A549 (cell line): ENCODE measurements around the gene TCEA3. TPM values are rescaled to one million over a fixed set of nuclear protein-coding genes. Genes with fewer than 3 reads are reported as not detected.

Experiments used
- ATAC-seq, 2 experiments: fragments of 200-7000 bp in 1 of 2; fragments of >200 bp in 1 of 2; cut with Nextera tagmentation in 1 of 2; cut with Tn5 transposase in 1 of 2; 3 replicates each; pipeline versions ENCODE4 v1.8.0 to v1.9.1; 2018 to 2020; ENCODE audit warnings: mild to moderate bottlenecking in 1 of 2, moderate library complexity in 1 of 2
- CTCF ChIA-PET: fragments of 300-600 bp; sonication (Branson Sonifier 250); formaldehyde crosslinking; extraction: SDS; loops from one replicate; lab custom pipeline; 2021; ENCODE audit warnings: antibody characterized with exemption, inconsistent platforms; lab: Yijun Ruan, JAX
- POLR2A ChIA-PET: fragments of 350-600 bp; formaldehyde crosslinking; extraction: SDS; loops from one replicate; lab custom pipeline; 2021; ENCODE audit warnings: antibody characterized with exemption, inconsistent platforms; lab: Yijun Ruan, JAX
- DNase-seq, 2 experiments: peaks; one replicate each; pipeline versions ENCODE4 v3.0.0 to v3.0.0-alpha.2; 2011 to 2016; ENCODE audit warnings: low read depth in 1 of 2, low spot score in 1 of 2
- FAIRE-seq: peaks from 2 replicates; lab custom pipeline; 2011; peaks lifted over from hg19 to GRCh38; lab: Jason Lieb, UNC
- H3K27ac ChIP-seq, 2 experiments: fragments of >200 bp; sonication (Bioruptor Twin); formaldehyde crosslinking; 3 replicates each; pipeline ENCODE4 v1.5.1; 2016 to 2017
- H3K4me1 ChIP-seq: fragments of >200 bp; sonication (Bioruptor Twin); formaldehyde crosslinking; 3 replicates; pipeline ENCODE4 v1.6.1; 2016
- H3K4me2 ChIP-seq: fragments of >200 bp; sonication (Bioruptor Twin); formaldehyde crosslinking; 3 replicates; pipeline ENCODE4 v1.6.1; 2016
- H3K4me3 ChIP-seq: fragments of >200 bp; sonication (Bioruptor Twin); formaldehyde crosslinking; 3 replicates; pipeline ENCODE4 v1.5.1; 2016
- H3K9me3 ChIP-seq: fragments of >200 bp; sonication (Bioruptor Twin); formaldehyde crosslinking; 3 replicates; pipeline ENCODE4 v1.6.1; 2016
- BCL3 ChIP-seq: fragments of >200 bp; sonication (Bioruptor Twin); formaldehyde crosslinking; IDR thresholded peaks from 3 replicates; pipeline ENCODE4 v1.6.1; 2016
- CBX2 ChIP-seq: fragments of 200-600 bp; sonication (generic); IDR thresholded peaks from 2 replicates; pipeline ENCODE4 v1.6.1; 2016; ENCODE audit warnings: low read depth, mild to moderate bottlenecking, borderline replicate concordance
- CBX8 ChIP-seq: fragments of 200-600 bp; sonication (generic); IDR thresholded peaks from 2 replicates; pipeline ENCODE4 v1.6.1; 2016
- EHF ChIP-seq: fragments of 250-450 bp; sonication (Bioruptor Pico); IDR thresholded peaks from 2 replicates; pipeline ENCODE4 v1.5.0; 2020; ENCODE audit warnings: mild to moderate bottlenecking
- EHMT2 ChIP-seq: fragments of 200-600 bp; sonication (generic); IDR thresholded peaks from 2 replicates; pipeline ENCODE4 v1.6.1; 2016; ENCODE audit warnings: antibody characterized with exemption, low read depth, mild to moderate bottlenecking, moderate library complexity
- EP300 ChIP-seq, 2 experiments: fragments of >200 bp; sonication (Bioruptor Twin); formaldehyde crosslinking; IDR thresholded peaks; 2 replicates in 1 of 2; 3 replicates in 1 of 2; pipeline ENCODE4 v1.6.1; 2016 to 2017
- ESRRA ChIP-seq: fragments of 150-350 bp; IDR thresholded peaks from 2 replicates; pipeline ENCODE4 v1.6.1; 2014; ENCODE audit warnings: mild to moderate bottlenecking, low read length, borderline replicate concordance
- FOSL2 ChIP-seq, 2 experiments: fragments of 450-650 bp in 1 of 2; fragments of >200 bp in 1 of 2; sonication (Bioruptor Twin) in 1 of 2; formaldehyde crosslinking; IDR thresholded peaks; 2 replicates each; pipeline versions ENCODE4 v1.5.0 to v1.6.1; 2016 to 2020; ENCODE audit warnings: mild to moderate bottlenecking in 1 of 2, moderate library complexity in 1 of 2
- FOXS1 ChIP-seq: fragments of 250-450 bp; sonication (Bioruptor Pico); IDR thresholded peaks from 2 replicates; pipeline ENCODE4 v1.5.0; 2020; ENCODE audit warnings: mild to moderate bottlenecking, moderate library complexity
- HDAC2 ChIP-seq: fragments of 200-600 bp; sonication (generic); IDR thresholded peaks from 2 replicates; pipeline ENCODE4 v1.6.1; 2016
- HES2 ChIP-seq: fragments of >200 bp; sonication (Bioruptor Twin); formaldehyde crosslinking; IDR thresholded peaks from 2 replicates; pipeline ENCODE4 v1.6.1; 2016
- HOXA7 ChIP-seq: fragments of 250-450 bp; sonication (Bioruptor Pico); IDR thresholded peaks from 2 replicates; pipeline ENCODE4 v1.5.0; 2020; ENCODE audit warnings: mild to moderate bottlenecking, moderate library complexity
- HOXB13 ChIP-seq: fragments of 250-450 bp; sonication (Bioruptor Pico); IDR thresholded peaks from 2 replicates; pipeline ENCODE4 v1.5.0; 2020; ENCODE audit warnings: low read depth, mild to moderate bottlenecking, moderate library complexity
- HOXB5 ChIP-seq: fragments of 250-450 bp; sonication (Bioruptor Pico); IDR thresholded peaks from 2 replicates; pipeline ENCODE4 v1.5.0; 2020; ENCODE audit warnings: mild to moderate bottlenecking, moderate library complexity
- NR3C1 ChIP-seq: fragments of >200 bp; sonication (Bioruptor Twin); formaldehyde crosslinking; IDR thresholded peaks from 3 replicates; pipeline ENCODE4 v1.6.1; 2017
- PHF8 ChIP-seq: fragments of 200-600 bp; sonication (generic); IDR thresholded peaks from 2 replicates; pipeline ENCODE4 v1.6.1; 2016; ENCODE audit warnings: low read depth, mild to moderate bottlenecking, antibody characterized with exemption, moderate library complexity, borderline replicate concordance
- POLR2AphosphoS2 ChIP-seq: conservative IDR thresholded peaks from 2 replicates; pipeline ENCODE4 v1.6.1; 2012; ENCODE audit warnings: low read length, improper control_type of control experiment, inconsistent platforms
- TP53 ChIP-seq: fragments of 250-450 bp; sonication (Bioruptor Pico); IDR thresholded peaks from 2 replicates; pipeline ENCODE4 v1.5.0; 2021; ENCODE audit warnings: mild to moderate bottlenecking, moderate library complexity
- ZFP36 ChIP-seq: fragments of 450-650 bp; IDR thresholded peaks from 2 replicates; pipeline ENCODE4 v1.6.1; 2014; ENCODE audit warnings: borderline replicate concordance; ENCODE audit not compliant: partially characterized antibody
- WGBS: methylation state at CpG from one replicate; pipeline ENCODE4 v1.1.6; 2017; ENCODE audit errors: missing lambda C conversion rate; 5-methylcytosine and 5-hydroxymethylcytosine counted together
- polyA plus RNA-seq, 4 experiments: library from polyadenylated mRNA; depleted of rRNA in 3 of 4; stranded (reverse); fragments of >200 nt; fragmentation: RNase III in 1 of 4; extraction: RNeasy Plus Mini Kit Qiagen cat#74134 plus additional on column Dnase treatment in 1 of 4; gene quantifications; 2 replicates in 3 of 4; 3 replicates in 1 of 4; pipeline ENCODE4 v1.2.3, GENCODE V29; 2011 to 2017
- TF ChIP-seq, protein P1 (sequence below): fragments of 250-450 bp; sonication (Bioruptor Pico); IDR thresholded peaks from 2 replicates; pipeline ENCODE4 v1.5.0; 2021; ENCODE audit warnings: mild to moderate bottlenecking, moderate library complexity, borderline replicate concordance
- TF ChIP-seq, protein P2 (sequence below): fragments of 450-650 bp; IDR thresholded peaks from 2 replicates; pipeline ENCODE4 v1.6.1; 2014; ENCODE audit warnings: antibody characterized with exemption

Gene TCEA3
- polyA plus RNA-seq, 2 of the 4 experiments (the other 2 are of a cell fraction) = 0.58 TPM

DNA sequence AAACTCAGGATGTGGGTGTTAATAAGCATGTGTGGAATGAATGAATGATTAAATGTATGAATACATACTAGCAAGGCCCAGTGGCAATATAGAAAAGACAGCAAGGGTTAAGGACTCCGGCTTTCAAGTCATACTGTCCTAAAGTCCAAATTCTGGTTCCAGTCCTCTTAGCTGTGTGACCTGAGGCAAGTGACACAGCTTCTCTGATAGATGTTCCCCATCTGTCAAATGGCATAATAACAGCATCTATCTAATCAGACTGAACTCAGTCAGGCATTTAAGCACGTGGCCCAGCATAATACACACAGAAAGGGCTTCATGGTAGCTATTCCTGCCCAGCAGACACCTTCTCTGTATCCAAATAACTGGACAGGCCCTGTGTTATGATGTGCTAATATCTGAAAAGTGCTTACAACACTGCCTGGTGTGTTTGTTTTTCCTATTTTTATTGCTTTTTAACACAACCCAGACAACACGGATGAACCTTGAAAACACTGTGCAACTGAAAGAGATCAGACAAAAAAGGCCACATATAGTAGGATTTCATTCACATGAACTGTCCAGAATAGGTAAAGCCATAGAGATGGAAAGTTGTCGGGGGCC is 47.0 kb upstream of the TCEA3 start:
- ChIA-PET POLR2A (no interaction called here), CTCF (interaction anchor here (0.6 to 1.4 kb wide), 2 partner anchors 13 to 184 kb away, joined by 3 read pairs; no protein-coding TSS in a partner anchor)
- no peak for ATAC-seq
- TF ChIP-seq EHF (CRISPR knock-in tag) = no peak
- no peak for TF ChIP-seq HDAC2
- no peak for TF ChIP-seq CBX8
- WGBS = 66% methylated on average over 4 of the region's 4 CpGs
- FAIRE-seq = no peak
- no peak overlapping the region for H3K4me2 ChIP-seq
- H3K4me1 ChIP-seq = peaks cover 8% of the 10 kb centered on the region; the same call in 2 of the 3 replicates
- no peak for DNase-seq
- no peak overlapping the region for H3K4me3 ChIP-seq
- H3K27ac ChIP-seq = no peak overlapping the region
- H3K9me3 ChIP-seq = no peaks in the 10 kb centered on the region

GRCh38 chr1:23470282-23471070 is 45.9 kb upstream of the TCEA3 start:
- FAIRE-seq (no peak), DNase-seq (no peak), ATAC-seq (no peak)
- Histone ChIP-seq H3K9me3 (no peaks in the 10 kb centered on the region), H3K4me2 (no peak overlapping the region), H3K4me3 (no peak overlapping the region), H3K27ac (no peak overlapping the region), H3K4me1 (peaks cover 8% of the 10 kb centered on the region; the same call in 2 of the 3 replicates)
- WGBS = 75% methylated on average over 12 of the region's 12 CpGs
- ChIA-PET POLR2A (no interaction called here), CTCF (interaction anchor here (0.9 to 1.4 kb wide), 4 partner anchors 11 to 66 kb away, joined by 3 read pairs; no protein-coding TSS in a partner anchor)
- TF ChIP-seq ESRRA (no peak), HOXB13 (CRISPR knock-in tag) (no peak), POLR2AphosphoS2 (no peak), HOXA7 (CRISPR knock-in tag) (no peak), EHMT2 (no peak), TP53 (CRISPR knock-in tag) (no peak), EP300 (IDR thresholded peaks at IDR 0.05) (no peak), NR3C1 (no peak), PHF8 (no peak), FOXS1 (no peak)
- TF ChIP-seq, protein P1, sequence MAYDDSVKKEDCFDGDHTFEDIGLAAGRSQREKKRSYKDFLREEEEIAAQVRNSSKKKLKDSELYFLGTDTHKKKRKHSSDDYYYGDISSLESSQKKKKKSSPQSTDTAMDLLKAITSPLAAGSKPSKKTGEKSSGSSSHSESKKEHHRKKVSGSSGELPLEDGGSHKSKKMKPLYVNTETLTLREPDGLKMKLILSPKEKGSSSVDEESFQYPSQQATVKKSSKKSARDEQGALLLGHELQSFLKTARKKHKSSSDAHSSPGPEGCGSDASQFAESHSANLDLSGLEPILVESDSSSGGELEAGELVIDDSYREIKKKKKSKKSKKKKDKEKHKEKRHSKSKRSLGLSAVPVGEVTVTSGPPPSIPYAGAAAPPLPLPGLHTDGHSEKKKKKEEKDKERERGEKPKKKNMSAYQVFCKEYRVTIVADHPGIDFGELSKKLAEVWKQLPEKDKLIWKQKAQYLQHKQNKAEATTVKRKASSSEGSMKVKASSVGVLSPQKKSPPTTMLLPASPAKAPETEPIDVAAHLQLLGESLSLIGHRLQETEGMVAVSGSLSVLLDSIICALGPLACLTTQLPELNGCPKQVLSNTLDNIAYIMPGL (CRISPR knock-in tag) = no peak
- TF ChIP-seq, protein P2, sequence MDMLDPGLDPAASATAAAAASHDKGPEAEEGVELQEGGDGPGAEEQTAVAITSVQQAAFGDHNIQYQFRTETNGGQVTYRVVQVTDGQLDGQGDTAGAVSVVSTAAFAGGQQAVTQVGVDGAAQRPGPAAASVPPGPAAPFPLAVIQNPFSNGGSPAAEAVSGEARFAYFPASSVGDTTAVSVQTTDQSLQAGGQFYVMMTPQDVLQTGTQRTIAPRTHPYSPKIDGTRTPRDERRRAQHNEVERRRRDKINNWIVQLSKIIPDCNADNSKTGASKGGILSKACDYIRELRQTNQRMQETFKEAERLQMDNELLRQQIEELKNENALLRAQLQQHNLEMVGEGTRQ = no peak

- CTCF ChIA-PET = interaction anchor here (0.9 to 1.1 kb wide), 3 partner anchors 12 to 66 kb away, joined by 3 to 4 read pairs (median 3); no protein-coding TSS in a partner anchor
- no peak overlapping the region for H3K27ac ChIP-seq
- no peaks in the 10 kb centered on the region for H3K9me3 ChIP-seq
- POLR2A ChIA-PET = no interaction called here
- TF ChIP-seq ZFP36 = no peak
- TF ChIP-seq FOSL2 (IDR thresholded peaks at IDR 0.05) = no peak
- no peak for TF ChIP-seq FOSL2 (CRISPR knock-in tag; IDR thresholded peaks at IDR 0.05)
- no peak for TF ChIP-seq HES2
- no peak for TF ChIP-seq POLR2AphosphoS2
- TF ChIP-seq CBX2 = no peak
- no peak for TF ChIP-seq TP53 (CRISPR knock-in tag)
- TF ChIP-seq HOXB5 = no peak
- TF ChIP-seq, protein P1 (CRISPR knock-in tag) = no peak
- no peak for TF ChIP-seq BCL3
- no peak for TF ChIP-seq FOXS1
- peaks cover 4% of the 10 kb centered on the region; the same call in 1 of the 3 replicates for H3K4me1 ChIP-seq
- no peak for DNase-seq
- ATAC-seq = no peak
- H3K4me2 ChIP-seq = no peak overlapping the region
- no peak overlapping the region for H3K4me3 ChIP-seq
- 53% methylated on average over 5 of the region's 5 CpGs for WGBS
- no peak for FAIRE-seq
Observed at GRCh38 chr1:23469372-23469982, 44.9 kb upstream of the TCEA3 start.
